ENCODE measurements around the gene PRDX5.

PRDX5 gene

DNA sequence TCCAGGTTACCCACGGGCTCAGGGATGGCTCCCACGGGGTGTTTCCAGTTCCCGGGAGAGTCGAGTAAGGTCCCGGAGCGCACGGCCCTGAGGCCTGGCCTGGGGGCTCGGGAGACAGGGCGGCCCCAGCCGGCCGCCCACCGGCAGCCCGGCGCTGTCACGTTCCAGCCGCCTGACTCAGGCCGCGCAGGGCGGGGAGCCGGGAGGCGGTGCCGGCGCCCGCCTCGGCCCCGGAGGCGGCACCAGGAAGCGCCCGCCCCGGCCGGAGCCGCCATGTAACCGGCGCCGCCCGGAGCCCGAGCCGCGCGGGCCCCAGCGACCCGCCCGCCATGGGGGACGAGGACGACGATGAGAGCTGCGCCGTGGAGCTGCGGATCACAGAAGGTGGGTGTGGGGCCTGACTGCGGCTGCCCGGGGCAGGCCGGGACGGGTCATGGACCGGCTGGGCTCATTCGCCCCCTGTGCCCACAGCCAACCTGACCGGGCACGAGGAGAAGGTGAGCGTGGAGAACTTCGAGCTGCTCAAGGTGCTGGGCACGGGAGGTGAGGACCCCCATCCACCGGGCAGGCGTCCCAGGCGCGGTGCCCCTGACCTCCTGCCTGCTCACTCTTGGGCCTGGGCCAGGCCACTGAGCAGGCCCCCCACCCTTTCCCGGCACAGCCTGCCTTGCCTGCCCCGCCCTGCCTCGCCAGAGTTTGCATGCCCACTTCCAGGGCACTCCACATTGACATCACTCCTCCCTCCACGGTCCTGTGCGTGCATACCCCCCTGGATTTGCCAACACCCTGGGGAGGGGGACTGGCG, 41.2 kb downstream of the PRDX5 start, which contains the start of gene RPS6KA4:
Gene RPS6KA4 (plus strand): TSS at position 256 of the 805 bp plus-strand sequence. CDS start 74 bp downstream, at position 330.
- Histone ChIP-seq H3K9me3 (ENCODE audit: control insufficient read depth, insufficient read depth, low read depth, low read length) (no peaks in the 10 kb centered on the region), H3K36me3 (ENCODE audit: control insufficient read depth in 2 of 2, insufficient read depth in 1 of 2, low read length in 2 of 2) (peaks cover 0 to 36% of the 10 kb centered on the region in 2 experiments; a peak in 2 of 3 replicates), H3K27ac (ENCODE audit: extremely low read depth, low read depth, low read length) (peak within 1 kb of the TSS; percentile 75; the same call in 1 of the 2 replicates), H3K4me3 (ENCODE audit: low read depth, low read length) (peak within 1 kb of the TSS; percentile 83), H3K4me1 (ENCODE audit: control insufficient read depth, insufficient read depth, low read length) (no peaks in the 10 kb centered on the region; the same call in 1 of the 2 replicates)
- CTCF ChIA-PET: interaction anchor here (0.8 to 7.8 kb wide), 7 partner anchors 25 to 290 kb away, joined by 3 to 81 read pairs (median 4); partner anchors contain the start of genes PRDX5 and TRMT112
- POLR2A ChIA-PET: interaction anchor here (0.7 to 1.8 kb wide), 2 partner anchors 41 to 90 kb away, joined by 3 to 14 read pairs; partner anchors contain the start of genes PRDX5 and TRMT112
- TF ChIP-seq SP2 (tag by site-specific recombination; IDR thresholded peaks at IDR 0.05) (peak; percentile 24; the same call in 1 of the 2 replicates), ZNF521 (tag by site-specific recombination; IDR thresholded peaks at IDR 0.05) (no peak), ZNF600 (tag by site-specific recombination; IDR thresholded peaks at IDR 0.05) (no peak), ZNF626 (tag by site-specific recombination; IDR thresholded peaks at IDR 0.05) (no peak), ZNF132 (tag by site-specific recombination; IDR thresholded peaks at IDR 0.05; ENCODE audit: borderline replicate concordance) (no peak), ZNF16 (tag by site-specific recombination; IDR thresholded peaks at IDR 0.05; ENCODE audit: low read depth) (no peak), YY2 (tag by site-specific recombination; IDR thresholded peaks at IDR 0.05) (peak; percentile 52; the same call in 1 of the 2 replicates), ZNF157 (tag by site-specific recombination; IDR thresholded peaks at IDR 0.05) (no peak), ZNF335 (tag by site-specific recombination; conservative IDR thresholded peaks at IDR 0.05) (peak; percentile 99), ZNF621 (tag by site-specific recombination; IDR thresholded peaks at IDR 0.05) (no peak), ZNF2 (tag by site-specific recombination; IDR thresholded peaks at IDR 0.05) (no peak), ZEB2 (tag by site-specific recombination; IDR thresholded peaks at IDR 0.05) (no peak), KLF9 (tag by site-specific recombination; IDR thresholded peaks at IDR 0.05; ENCODE audit: low read depth) (0 out of 2 replicates have a peak, but pooled peaks have one; percentile 19), MZF1 (tag by site-specific recombination; IDR thresholded peaks at IDR 0.05; ENCODE audit: borderline replicate concordance) (no peak), KLF1 (tag by site-specific recombination; IDR thresholded peaks at IDR 0.05) (peak; percentile 57), ZNF623 (tag by site-specific recombination; IDR thresholded peaks at IDR 0.05) (no peak), ZNF121 (tag by site-specific recombination; IDR thresholded peaks at IDR 0.05) (no peak), ZXDB (tag by site-specific recombination; IDR thresholded peaks at IDR 0.05) (no peak), ZNF610 (tag by site-specific recombination; IDR thresholded peaks at IDR 0.05; ENCODE audit: borderline replicate concordance) (no peak), ZNF654 (tag by site-specific recombination; IDR thresholded peaks at IDR 0.05; ENCODE audit: low read depth) (no peak), ZNF184 (tag by site-specific recombination; IDR thresholded peaks at IDR 0.05) (0 out of 2 replicates have a peak, but pooled peaks have one; percentile 16), ZNF138 (tag by site-specific recombination; IDR thresholded peaks at IDR 0.05; ENCODE audit: borderline replicate concordance) (no peak), ZNF791 (tag by site-specific recombination; IDR thresholded peaks at IDR 0.05) (no peak), ZSCAN16 (tag by site-specific recombination; IDR thresholded peaks at IDR 0.05) (no peak)
- TF ChIP-seq, protein P1, sequence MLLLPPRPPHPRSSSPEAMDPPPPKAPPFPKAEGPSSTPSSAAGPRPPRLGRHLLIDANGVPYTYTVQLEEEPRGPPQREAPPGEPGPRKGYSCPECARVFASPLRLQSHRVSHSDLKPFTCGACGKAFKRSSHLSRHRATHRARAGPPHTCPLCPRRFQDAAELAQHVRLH (tag by site-specific recombination; IDR thresholded peaks at IDR 0.05): no peak
- TF ChIP-seq, protein P2, sequence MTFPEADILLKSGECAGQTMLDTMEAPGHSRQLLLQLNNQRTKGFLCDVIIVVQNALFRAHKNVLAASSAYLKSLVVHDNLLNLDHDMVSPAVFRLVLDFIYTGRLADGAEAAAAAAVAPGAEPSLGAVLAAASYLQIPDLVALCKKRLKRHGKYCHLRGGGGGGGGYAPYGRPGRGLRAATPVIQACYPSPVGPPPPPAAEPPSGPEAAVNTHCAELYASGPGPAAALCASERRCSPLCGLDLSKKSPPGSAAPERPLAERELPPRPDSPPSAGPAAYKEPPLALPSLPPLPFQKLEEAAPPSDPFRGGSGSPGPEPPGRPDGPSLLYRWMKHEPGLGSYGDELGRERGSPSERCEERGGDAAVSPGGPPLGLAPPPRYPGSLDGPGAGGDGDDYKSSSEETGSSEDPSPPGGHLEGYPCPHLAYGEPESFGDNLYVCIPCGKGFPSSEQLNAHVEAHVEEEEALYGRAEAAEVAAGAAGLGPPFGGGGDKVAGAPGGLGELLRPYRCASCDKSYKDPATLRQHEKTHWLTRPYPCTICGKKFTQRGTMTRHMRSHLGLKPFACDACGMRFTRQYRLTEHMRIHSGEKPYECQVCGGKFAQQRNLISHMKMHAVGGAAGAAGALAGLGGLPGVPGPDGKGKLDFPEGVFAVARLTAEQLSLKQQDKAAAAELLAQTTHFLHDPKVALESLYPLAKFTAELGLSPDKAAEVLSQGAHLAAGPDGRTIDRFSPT (tag by site-specific recombination; IDR thresholded peaks at IDR 0.05): peak; percentile 82
- TF ChIP-seq, protein P3, sequence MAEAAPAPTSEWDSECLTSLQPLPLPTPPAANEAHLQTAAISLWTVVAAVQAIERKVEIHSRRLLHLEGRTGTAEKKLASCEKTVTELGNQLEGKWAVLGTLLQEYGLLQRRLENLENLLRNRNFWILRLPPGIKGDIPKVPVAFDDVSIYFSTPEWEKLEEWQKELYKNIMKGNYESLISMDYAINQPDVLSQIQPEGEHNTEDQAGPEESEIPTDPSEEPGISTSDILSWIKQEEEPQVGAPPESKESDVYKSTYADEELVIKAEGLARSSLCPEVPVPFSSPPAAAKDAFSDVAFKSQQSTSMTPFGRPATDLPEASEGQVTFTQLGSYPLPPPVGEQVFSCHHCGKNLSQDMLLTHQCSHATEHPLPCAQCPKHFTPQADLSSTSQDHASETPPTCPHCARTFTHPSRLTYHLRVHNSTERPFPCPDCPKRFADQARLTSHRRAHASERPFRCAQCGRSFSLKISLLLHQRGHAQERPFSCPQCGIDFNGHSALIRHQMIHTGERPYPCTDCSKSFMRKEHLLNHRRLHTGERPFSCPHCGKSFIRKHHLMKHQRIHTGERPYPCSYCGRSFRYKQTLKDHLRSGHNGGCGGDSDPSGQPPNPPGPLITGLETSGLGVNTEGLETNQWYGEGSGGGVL (tag by site-specific recombination; IDR thresholded peaks at IDR 0.05): peak; percentile 39; the same call in 1 of the 2 replicates
- TF ChIP-seq, protein P4, sequence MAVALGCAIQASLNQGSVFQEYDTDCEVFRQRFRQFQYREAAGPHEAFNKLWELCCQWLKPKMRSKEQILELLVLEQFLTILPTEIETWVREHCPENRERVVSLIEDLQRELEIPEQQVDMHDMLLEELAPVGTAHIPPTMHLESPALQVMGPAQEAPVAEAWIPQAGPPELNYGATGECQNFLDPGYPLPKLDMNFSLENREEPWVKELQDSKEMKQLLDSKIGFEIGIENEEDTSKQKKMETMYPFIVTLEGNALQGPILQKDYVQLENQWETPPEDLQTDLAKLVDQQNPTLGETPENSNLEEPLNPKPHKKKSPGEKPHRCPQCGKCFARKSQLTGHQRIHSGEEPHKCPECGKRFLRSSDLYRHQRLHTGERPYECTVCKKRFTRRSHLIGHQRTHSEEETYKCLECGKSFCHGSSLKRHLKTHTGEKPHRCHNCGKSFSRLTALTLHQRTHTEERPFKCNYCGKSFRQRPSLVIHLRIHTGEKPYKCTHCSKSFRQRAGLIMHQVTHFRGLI (tag by site-specific recombination; IDR thresholded peaks at IDR 0.05): no peak
- TF ChIP-seq, protein P5, sequence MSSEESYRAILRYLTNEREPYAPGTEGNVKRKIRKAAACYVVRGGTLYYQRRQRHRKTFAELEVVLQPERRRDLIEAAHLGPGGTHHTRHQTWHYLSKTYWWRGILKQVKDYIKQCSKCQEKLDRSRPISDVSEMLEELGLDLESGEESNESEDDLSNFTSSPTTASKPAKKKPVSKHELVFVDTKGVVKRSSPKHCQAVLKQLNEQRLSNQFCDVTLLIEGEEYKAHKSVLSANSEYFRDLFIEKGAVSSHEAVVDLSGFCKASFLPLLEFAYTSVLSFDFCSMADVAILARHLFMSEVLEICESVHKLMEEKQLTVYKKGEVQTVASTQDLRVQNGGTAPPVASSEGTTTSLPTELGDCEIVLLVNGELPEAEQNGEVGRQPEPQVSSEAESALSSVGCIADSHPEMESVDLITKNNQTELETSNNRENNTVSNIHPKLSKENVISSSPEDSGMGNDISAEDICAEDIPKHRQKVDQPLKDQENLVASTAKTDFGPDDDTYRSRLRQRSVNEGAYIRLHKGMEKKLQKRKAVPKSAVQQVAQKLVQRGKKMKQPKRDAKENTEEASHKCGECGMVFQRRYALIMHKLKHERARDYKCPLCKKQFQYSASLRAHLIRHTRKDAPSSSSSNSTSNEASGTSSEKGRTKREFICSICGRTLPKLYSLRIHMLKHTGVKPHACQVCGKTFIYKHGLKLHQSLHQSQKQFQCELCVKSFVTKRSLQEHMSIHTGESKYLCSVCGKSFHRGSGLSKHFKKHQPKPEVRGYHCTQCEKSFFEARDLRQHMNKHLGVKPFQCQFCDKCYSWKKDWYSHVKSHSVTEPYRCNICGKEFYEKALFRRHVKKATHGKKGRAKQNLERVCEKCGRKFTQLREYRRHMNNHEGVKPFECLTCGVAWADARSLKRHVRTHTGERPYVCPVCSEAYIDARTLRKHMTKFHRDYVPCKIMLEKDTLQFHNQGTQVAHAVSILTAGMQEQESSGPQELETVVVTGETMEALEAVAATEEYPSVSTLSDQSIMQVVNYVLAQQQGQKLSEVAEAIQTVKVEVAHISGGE (tag by site-specific recombination; conservative IDR thresholded peaks at IDR 0.05; ENCODE audit: low read depth): peak; percentile 30; the same call in 1 of the 2 replicates

Measured in HEK293 (cell line).